ENCODE results near the gene CD40LG. TPM values are rescaled to one million over a fixed set of nuclear protein-coding genes. Genes with fewer than 3 reads are reported as not detected.

CD40LG gene
- total RNA-seq, result 0.18 TPM

DNA sequence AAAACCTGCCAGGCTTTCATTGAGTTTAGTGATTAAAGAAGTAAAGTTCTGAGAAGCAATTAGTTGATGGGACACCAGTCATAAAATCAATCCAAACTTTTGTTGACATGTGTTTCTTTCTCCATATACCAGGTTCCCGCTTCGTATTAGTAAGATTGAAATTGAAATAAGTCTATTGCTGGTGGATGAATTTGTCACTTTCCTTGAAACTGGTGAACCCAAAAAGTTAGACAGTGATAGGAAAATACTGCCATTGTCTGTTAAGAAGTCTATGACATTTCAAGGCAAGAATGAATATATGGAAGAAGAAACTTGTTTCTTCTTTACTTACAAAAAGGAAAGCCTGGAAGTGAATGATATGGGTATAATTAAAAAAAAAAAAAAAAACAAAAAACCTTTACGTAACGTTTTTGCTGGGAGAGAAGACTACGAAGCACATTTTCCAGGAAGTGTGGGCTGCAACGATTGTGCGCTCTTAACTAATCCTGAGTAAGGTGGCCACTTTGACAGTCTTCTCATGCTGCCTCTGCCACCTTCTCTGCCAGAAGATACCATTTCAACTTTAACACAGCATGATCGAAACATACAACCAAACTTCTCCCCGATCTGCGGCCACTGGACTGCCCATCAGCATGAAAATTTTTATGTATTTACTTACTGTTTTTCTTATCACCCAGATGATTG lies at the start of gene CD40LG:
CD40LG (plus strand) TSS at position 482 of the 684 bp plus-strand sequence; CDS start at position 573, 91 bp downstream.

Other genes starting within 250 kb of the CD40LG start
- gene BRS3, start 160.2 kb upstream of the CD40LG start, total RNA-seq, result not detected
- 60.0 TPM for gene HTATSF1, start 150.6 kb upstream of the CD40LG start, total RNA-seq
- gene VGLL1, start 115.9 kb upstream of the CD40LG start, total RNA-seq, result 5.4 TPM
- 14.5 TPM for gene ARHGEF6, start 132.8 kb downstream of the CD40LG start, total RNA-seq
- gene RBMX, start 232.6 kb downstream of the CD40LG start, total RNA-seq, result 222 TPM

All from metanephros (tissue), 1 donor.